Measurements from ENCODE around the gene MTHFD1L. TPM values are rescaled to one million over a fixed set of nuclear protein-coding genes. Genes with fewer than 3 reads are reported as not detected.
"Not testable (repeated sequence)": the region's sequence is repeated elsewhere in the genome, so short reads cannot be mapped to it uniquely, and the experiment has no call there.

The MTHFD1L gene
- total and polyA plus RNA-seq, 2 donors (not counting 3 experiments of a cell fraction or from before 2014, with no cell fraction given): 40.2 to 120 TPM

GRCh38 chr6:151040888-151041521, 175.5 kb downstream of the MTHFD1L start:
- BruUV-seq (replicated peaks); H4K20me1 ChIP-seq (replicated peaks; ENCODE audit: control insufficient read depth, extremely low read depth, insufficient read depth, low read length); H3K36me3 ChIP-seq (ENCODE audit: control insufficient read depth in 2 of 2, extremely low read depth in 1 of 2, insufficient read depth in 2 of 2, low read length in 2 of 2); H2AFZ ChIP-seq (ENCODE audit: low read depth, low read length); H3K27me3 ChIP-seq (ENCODE audit: control insufficient read depth in 2 of 2, insufficient read depth in 2 of 2, low read length in 2 of 2); H3K4me3 ChIP-seq (replicated peaks in 1 of 3; ENCODE audit: insufficient read depth in 1 of 3, low read depth in 1 of 3, low read length in 3 of 3); H3K9me3 ChIP-seq (replicated peaks; ENCODE audit: control insufficient read depth, insufficient read depth, low read length); dilution Hi-C loops (cut with MboI; ENCODE audit: extremely low pct_ligation_motif_present, low sequenced_read_pairs); H3K9me1 ChIP-seq (replicated peaks; ENCODE audit: control insufficient read depth, extremely low read depth, insufficient read depth, low read length); H3K79me2 ChIP-seq (ENCODE audit: control insufficient read depth, insufficient read depth, low read length): not testable (repeated sequence)
- FAIRE-seq: peak; percentile 96
- TF ChIP-seq POLR2AphosphoS5 (IDR thresholded peaks at IDR 0.05; ENCODE audit: insufficient read depth, low read depth, low read length) (peak; percentile 80), GATA2 (IDR thresholded peaks at IDR 0.05; ENCODE audit: insufficient read depth, insufficient read length, low read depth, low read length) (peak; percentile 89), MAX (IDR thresholded peaks at IDR 0.05; ENCODE audit: insufficient read depth, insufficient read length) (peak; percentile 30), FOS (IDR thresholded peaks at IDR 0.05; ENCODE audit: borderline replicate concordance, insufficient read depth, low read length) (peak; percentile 91), JUN (IDR thresholded peaks at IDR 0.05; ENCODE audit: borderline replicate concordance, insufficient read depth, insufficient read length, low read depth) (peak; percentile 85)
- DNase-seq (ENCODE audit: low read depth, low spot score): peak; percentile 95
- H3K9ac ChIP-seq (replicated peaks; ENCODE audit: extremely low read depth, insufficient read depth, low read length): peak overlapping the region; percentile 89
- H3K27ac ChIP-seq (ENCODE audit: insufficient read depth, low read depth, low read length): peak overlapping the region; percentile 100
- peak overlapping the region; percentile 27 for H3K4me2 ChIP-seq (ENCODE audit: insufficient read depth, low read length)
- intact Hi-C loops (cut with micrococcal nuclease): loop anchor here (1.0 to 2.0 kb wide), 5 partner anchors 19 to 174 kb away; no protein-coding TSS in a partner anchor
- ChIA-PET CTCF (interaction anchor here (0.8 to 2.4 kb wide), 6 partner anchors 19 to 294 kb away, joined by 3 to 9 read pairs (median 6); no protein-coding TSS in a partner anchor), POLR2A (interaction anchor here (0.6 kb wide), 1 partner anchor 286 kb away, joined by 10 read pairs; no protein-coding TSS in a partner anchor)
- H3K4me1 ChIP-seq (ENCODE audit: control insufficient read depth, extremely low read depth, insufficient read depth, low read length): peaks cover 67% of the 10 kb centered on the region

- POLR2A ChIA-PET: no interaction called here
- H2AFZ ChIP-seq (ENCODE audit: low read depth, low read length): no peak overlapping the region
- CTCF ChIA-PET: interaction anchor here (0.8 to 2.4 kb wide), 4 partner anchors 19 to 293 kb away, joined by 3 to 9 read pairs (median 6); no protein-coding TSS in a partner anchor
- peak overlapping the region; percentile 100 for H3K27ac ChIP-seq (ENCODE audit: insufficient read depth, low read depth, low read length)
- peak overlapping the region; percentile 19 for H3K4me2 ChIP-seq (ENCODE audit: insufficient read depth, low read length)
- H3K4me1 ChIP-seq (ENCODE audit: control insufficient read depth, extremely low read depth, insufficient read depth, low read length): peaks cover 68% of the 10 kb centered on the region
- H3K79me2 ChIP-seq (ENCODE audit: control insufficient read depth, insufficient read depth, low read length): peaks cover 10% of the 10 kb centered on the region
- dilution Hi-C loops (cut with MboI; ENCODE audit: extremely low pct_ligation_motif_present, low sequenced_read_pairs) (no loop called here), intact Hi-C loops (cut with micrococcal nuclease) (loop anchor here (1.0 to 2.0 kb wide), 5 partner anchors 19 to 175 kb away; no protein-coding TSS in a partner anchor)
- BruUV-seq (replicated peaks): TSS peak; percentile 18
- no peaks in the 10 kb centered on the region for H3K9me3 ChIP-seq (replicated peaks; ENCODE audit: control insufficient read depth, insufficient read depth, low read length)
- peak overlapping the region; percentile 89 for H3K9ac ChIP-seq (replicated peaks; ENCODE audit: extremely low read depth, insufficient read depth, low read length)
- peaks cover 0 to 2% of the 10 kb centered on the region in 2 experiments for H3K36me3 ChIP-seq (ENCODE audit: control insufficient read depth in 2 of 2, extremely low read depth in 1 of 2, insufficient read depth in 2 of 2, low read length in 2 of 2)
- DNase-seq (ENCODE audit: low read depth, low spot score): no peak
- TF ChIP-seq GATA2 (IDR thresholded peaks at IDR 0.05; ENCODE audit: insufficient read depth, insufficient read length, low read depth, low read length): no peak
- TF ChIP-seq POLR2A (IDR thresholded peaks at IDR 0.05; ENCODE audit: low read depth, low read length): no peak
- no peak overlapping the region for H3K4me3 ChIP-seq (replicated peaks in 1 of 3; ENCODE audit: insufficient read depth in 1 of 3, low read depth in 1 of 3, low read length in 3 of 3)
- FAIRE-seq: no peak
- no peaks in the 10 kb centered on the region for H3K27me3 ChIP-seq (ENCODE audit: control insufficient read depth in 2 of 2, insufficient read depth in 2 of 2, low read length in 2 of 2)
- H3K9me1 ChIP-seq (replicated peaks; ENCODE audit: control insufficient read depth, extremely low read depth, insufficient read depth, low read length): no peaks in the 10 kb centered on the region
- H4K20me1 ChIP-seq (replicated peaks; ENCODE audit: control insufficient read depth, extremely low read depth, insufficient read depth, low read length): no peaks in the 10 kb centered on the region
Observed at GRCh38 chr6:151041686-151042085, 176.2 kb downstream of the MTHFD1L start.

DNA sequence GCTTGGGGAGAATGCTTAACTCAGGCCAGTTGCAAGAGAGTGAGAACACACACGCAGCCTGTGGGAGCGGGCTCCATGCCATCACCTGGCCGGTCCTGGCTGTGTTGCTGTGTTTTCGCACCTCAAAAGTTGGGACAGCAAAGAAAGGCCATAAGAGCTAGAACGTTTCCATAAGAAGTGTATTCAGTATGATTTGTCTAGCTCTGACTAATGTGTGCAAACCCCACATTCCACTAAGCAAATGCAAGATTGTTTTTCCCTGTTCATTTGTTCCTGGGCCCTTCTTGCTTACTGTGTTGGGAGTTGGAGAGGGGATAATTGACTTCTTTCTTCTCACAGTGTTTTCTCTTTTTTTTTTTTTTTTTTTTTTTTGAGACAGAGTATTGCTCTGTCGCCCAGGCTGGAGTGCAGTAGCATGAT, 177.4 kb downstream of the MTHFD1L start:
- DNase-seq (ENCODE audit: low read depth, low spot score); H3K36me3 ChIP-seq (ENCODE audit: control insufficient read depth in 2 of 2, extremely low read depth in 1 of 2, insufficient read depth in 2 of 2, low read length in 2 of 2); H3K27me3 ChIP-seq (ENCODE audit: control insufficient read depth in 2 of 2, insufficient read depth in 2 of 2, low read length in 2 of 2); BruUV-seq (replicated peaks); intact Hi-C loops (cut with micrococcal nuclease); H3K79me2 ChIP-seq (ENCODE audit: control insufficient read depth, insufficient read depth, low read length); H3K9me3 ChIP-seq (replicated peaks; ENCODE audit: control insufficient read depth, insufficient read depth, low read length); H4K20me1 ChIP-seq (replicated peaks; ENCODE audit: control insufficient read depth, extremely low read depth, insufficient read depth, low read length); dilution Hi-C loops (cut with MboI; ENCODE audit: extremely low pct_ligation_motif_present, low sequenced_read_pairs); H2AFZ ChIP-seq (ENCODE audit: low read depth, low read length); H3K9me1 ChIP-seq (replicated peaks; ENCODE audit: control insufficient read depth, extremely low read depth, insufficient read depth, low read length); H3K4me2 ChIP-seq (ENCODE audit: insufficient read depth, low read length); H3K4me3 ChIP-seq (replicated peaks in 1 of 3; ENCODE audit: insufficient read depth in 1 of 3, low read depth in 1 of 3, low read length in 3 of 3); FAIRE-seq; POLR2A ChIA-PET; H3K9ac ChIP-seq (replicated peaks; ENCODE audit: extremely low read depth, insufficient read depth, low read length): not testable (repeated sequence)
- H3K27ac ChIP-seq (ENCODE audit: insufficient read depth, low read depth, low read length): peak overlapping the region; percentile 100
- H3K4me1 ChIP-seq (ENCODE audit: control insufficient read depth, extremely low read depth, insufficient read depth, low read length): peaks cover 59% of the 10 kb centered on the region
- CTCF ChIA-PET: interaction anchor here (0.9 kb wide), 2 partner anchors 26 to 211 kb away, joined by 3 read pairs; no protein-coding TSS in a partner anchor
